ENCODE measurements around the gene THBD. TPM values are rescaled to one million over a fixed set of nuclear protein-coding genes. Genes with fewer than 3 reads are reported as not detected.

Gene THBD
- total RNA-seq, 1 donor from 2014 or later: 17.4 TPM

- intact Hi-C loops (cut with DNase I): no loop called here
Measured at GRCh38 chr20:23003881-23004460, 45.5 kb downstream of the THBD start.

DNA sequence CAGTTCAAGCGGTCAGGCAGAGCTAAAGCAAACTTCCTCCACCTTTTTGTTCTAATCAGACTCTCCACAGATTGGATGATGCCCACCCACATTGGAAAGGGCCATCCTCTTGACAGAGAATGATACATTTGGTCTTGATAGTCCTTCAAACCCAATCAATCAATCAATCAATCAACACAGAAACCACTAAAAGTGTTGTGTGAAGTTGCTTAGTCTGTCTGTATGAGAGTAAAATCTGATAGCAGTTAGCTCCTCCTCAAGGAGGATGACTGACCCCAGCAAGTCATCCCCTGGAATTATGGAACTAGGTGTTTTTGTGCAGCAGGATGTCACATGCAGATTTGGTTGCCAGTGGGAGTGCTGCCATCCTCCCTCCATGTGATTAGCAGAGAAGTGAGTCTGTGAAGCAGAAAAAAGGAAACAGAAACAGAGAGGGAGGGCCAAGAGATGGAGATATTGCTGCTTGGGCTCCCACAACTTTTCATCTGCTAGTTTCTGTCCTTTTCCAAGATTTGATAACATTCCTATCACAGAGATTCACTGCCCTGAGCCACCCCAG is 46.3 kb downstream of the THBD start:
- DNase-seq (ENCODE audit: missing footprints) (no peak), ATAC-seq (no peak)
- intact Hi-C loops (cut with DNase I): no loop called here

More at GRCh38 chr20:23003881-23004460, 45.5 kb downstream of the THBD start:
- ATAC-seq: no peak
- no peak for DNase-seq (ENCODE audit: missing footprints)

DNA sequence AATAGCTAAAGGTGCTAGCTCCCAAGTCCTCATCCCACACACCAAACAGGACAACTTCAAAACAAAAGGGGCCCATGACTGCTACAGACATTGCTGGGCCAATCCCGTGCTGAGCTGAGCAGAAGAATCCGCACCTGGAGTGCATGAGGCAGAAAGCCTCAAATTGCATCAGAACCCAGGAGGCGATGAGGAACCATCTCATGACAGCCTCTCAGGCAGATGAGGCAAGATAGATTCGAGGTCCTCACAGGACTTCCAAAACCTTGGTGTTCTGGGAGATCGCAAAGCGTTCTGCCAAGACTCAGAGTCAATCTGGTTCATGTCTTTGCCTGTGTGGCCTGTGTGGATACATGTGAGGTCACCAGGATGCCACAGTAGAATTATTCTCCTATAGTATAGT is 47.2 kb downstream of the THBD start:
- intact Hi-C loops (cut with DNase I): no loop called here
- no peak for ATAC-seq

GRCh38 chr20:23000232-23000947 is 49.1 kb downstream of the THBD start:
- DNase-seq (ENCODE audit: missing footprints) (no peak), ATAC-seq (no peak)
- intact Hi-C loops (cut with DNase I): no loop called here

More for the DNA sequence above, 47.2 kb downstream of the THBD start:
- no peak for DNase-seq (ENCODE audit: missing footprints)

DNA sequence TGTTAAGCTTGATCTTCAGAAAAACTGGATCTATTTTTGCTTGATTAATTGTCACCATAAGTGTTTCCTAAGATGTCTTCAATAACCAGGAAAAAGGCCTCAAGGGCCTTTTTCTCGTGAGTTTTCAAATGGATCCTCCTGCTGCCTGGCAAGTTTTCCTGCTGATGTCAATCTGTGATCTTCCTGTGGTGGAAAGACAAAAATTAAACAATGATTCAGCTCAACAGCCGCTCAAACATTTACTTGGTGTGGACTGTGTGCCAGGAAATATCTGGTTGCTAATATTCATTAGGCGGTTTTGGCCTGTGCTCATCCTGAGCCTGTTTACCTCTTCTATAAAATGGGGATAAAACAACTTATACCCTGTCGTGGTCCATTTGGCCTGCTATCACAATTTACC is 49.7 kb downstream of the THBD start:
- no peak for DNase-seq (ENCODE audit: missing footprints)
- ATAC-seq: no peak
- intact Hi-C loops (cut with DNase I): no loop called here

- ATAC-seq: no peak
- no peak for DNase-seq (ENCODE audit: missing footprints)
Measured at GRCh38 chr20:22998476-22998875, 51.0 kb downstream of the THBD start.

DNA sequence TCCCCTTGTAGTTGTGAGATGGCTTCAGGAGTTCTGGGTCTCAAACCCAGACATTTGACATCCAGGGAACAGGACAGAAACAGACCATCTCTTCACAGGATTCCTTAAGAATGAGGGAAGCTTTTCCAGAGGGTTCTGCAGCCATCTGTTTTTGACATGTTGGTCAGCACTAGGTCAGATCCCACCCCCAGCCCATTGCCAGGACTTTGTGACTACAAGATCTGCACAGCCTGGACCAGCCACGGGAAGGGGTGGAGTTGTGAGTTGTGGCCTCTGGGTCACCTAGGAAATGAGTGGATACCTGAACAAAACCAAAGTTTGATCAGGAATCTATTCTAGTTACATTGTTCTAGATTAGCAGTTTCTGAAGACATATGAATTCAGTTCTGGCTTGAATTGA is 53.5 kb downstream of the THBD start:
- intact Hi-C loops (cut with DNase I): no loop called here
- ATAC-seq: no peak
- no peak for DNase-seq (ENCODE audit: missing footprints)

More at GRCh38 chr20:22998476-22998875, 51.0 kb downstream of the THBD start:
- intact Hi-C loops (cut with DNase I): no loop called here

Other genes with a start within 250 kb of the THBD start
- gene SSTR4, start 14.4 kb downstream of the THBD start, total RNA-seq: not detected
- gene CD93, start 36.7 kb upstream of the THBD start, total RNA-seq: 43.5 TPM

Measured in Right ventricle myocardium inferior (tissue), 1 donor.